GM12878 (cell line): ENCODE measurements around the gene NEURL3. TPM values are rescaled to one million over a fixed set of nuclear protein-coding genes. Genes with fewer than 3 reads are reported as not detected.

Experiments used
- ATAC-seq: fragments of 200-7000 bp; cut with Tn5 transposase; 3 replicates; pipeline ENCODE4 v1.9.1; 2020; ENCODE audit warnings: mild to moderate bottlenecking, moderate library complexity
- BruUV-seq: library from RNA; stranded (reverse); fragments of 400-500 nt; replicated peaks from 2 replicates; lab custom pipeline; 2021; lab: Mats Ljungman, UMichigan
- CTCF ChIA-PET: fragments of 300-600 bp; sonication (Branson Sonifier 250); formaldehyde crosslinking; extraction: SDS; loops from one replicate; lab custom pipeline; 2021; ENCODE audit warnings: inconsistent platforms; lab: Yijun Ruan, JAX
- POLR2A ChIA-PET: fragments of 350-600 bp; formaldehyde crosslinking; extraction: SDS; loops from one replicate; lab custom pipeline; 2021; ENCODE audit warnings: inconsistent platforms; lab: Charles Lee
- RAD21 ChIA-PET: fragments of 300-600 bp; sonication (Branson Sonifier 250); formaldehyde crosslinking; loops from one replicate; lab custom pipeline; 2023; ENCODE audit warnings: antibody characterized with exemption; ENCODE audit not compliant: unreplicated experiment; lab: Charles Lee
- SMC1A ChIA-PET: fragments of 300-600 bp; sonication (Branson Sonifier 250); formaldehyde crosslinking; loops from one replicate; lab custom pipeline; 2023; ENCODE audit not compliant: unreplicated experiment, uncharacterized antibody; lab: Charles Lee
- DNase-seq: peaks from one replicate; pipeline ENCODE4 v3.0.0-alpha.2; 2011; ENCODE audit warnings: low read depth, low spot score
- FAIRE-seq: peaks from 3 replicates; lab custom pipeline; 2011; peaks lifted over from hg19 to GRCh38; lab: Jason Lieb, UNC
- H2AFZ ChIP-seq: 2 replicates; pipeline ENCODE4 v1.6.0; 2011; ENCODE audit warnings: low read depth, low read length, control low read depth; ENCODE audit not compliant: control insufficient read depth
- H3K27ac ChIP-seq: 2 replicates; pipeline ENCODE4 v1.5.1; 2011; ENCODE audit warnings: control low read depth; ENCODE audit not compliant: control insufficient read depth, insufficient read depth
- H3K27me3 ChIP-seq, 2 experiments: replicated peaks in 1 of 2; 2 replicates each; pipeline versions ENCODE4 v1.6.0 to v1.6.1; 2011; ENCODE audit warnings: low read length in 1 of 2; ENCODE audit not compliant: control insufficient read depth in 2 of 2, insufficient read depth in 2 of 2
- H3K36me3 ChIP-seq, 2 experiments: 2 replicates each; pipeline ENCODE4 v1.5.1; 2011; ENCODE audit warnings: low read length in 1 of 2; ENCODE audit not compliant: control insufficient read depth in 2 of 2, insufficient read depth in 2 of 2
- H3K4me1 ChIP-seq: 2 replicates; pipeline ENCODE4 v1.6.1; 2011; ENCODE audit warnings: mild to moderate bottlenecking, low read length, moderate library complexity, mixed read lengths; ENCODE audit not compliant: control insufficient read depth, insufficient read depth
- H3K4me2 ChIP-seq: 2 replicates; pipeline ENCODE4 v1.6.0; 2011; ENCODE audit warnings: control low read depth; ENCODE audit not compliant: control insufficient read depth, insufficient read depth
- H3K4me3 ChIP-seq: fragments of 200-600 bp; sonication (generic); 2 replicates; pipeline ENCODE4 v1.5.1; 2016
- H3K79me2 ChIP-seq: 2 replicates; pipeline ENCODE4 v1.6.0; 2011; ENCODE audit warnings: low read length; ENCODE audit not compliant: control insufficient read depth, insufficient read depth
- H3K9ac ChIP-seq: 2 replicates; pipeline ENCODE4 v1.8.0; 2011; ENCODE audit warnings: low read length, control low read depth, mixed read lengths; ENCODE audit not compliant: control insufficient read depth, insufficient read depth
- H3K9me3 ChIP-seq: replicated peaks from 3 replicates; pipeline ENCODE4 v1.5.1; 2011; ENCODE audit warnings: mild to moderate bottlenecking, low read length; ENCODE audit not compliant: control insufficient read depth, insufficient read depth
- H4K20me1 ChIP-seq: 2 replicates; pipeline ENCODE4 v1.6.0; 2011; ENCODE audit not compliant: control insufficient read depth, insufficient read depth
- ATF2 ChIP-seq: IDR thresholded peaks from 2 replicates; pipeline ENCODE4 v1.6.1; 2012; ENCODE audit warnings: low read length, inconsistent platforms
- ATF3 ChIP-seq: IDR thresholded peaks from 2 replicates; pipeline ENCODE4 v1.6.1; 2011; ENCODE audit warnings: low read depth, mild to moderate bottlenecking, low read length, moderate library complexity, borderline replicate concordance; ENCODE audit errors: extremely low read depth
- CBFB ChIP-seq: IDR thresholded peaks from 2 replicates; pipeline ENCODE4 v1.6.1; 2016; ENCODE audit warnings: antibody characterized with exemption, low read depth
- GABPA ChIP-seq: IDR thresholded peaks from 2 replicates; pipeline ENCODE4 v1.6.1; 2014; ENCODE audit warnings: antibody characterized with exemption, low read depth, mild to moderate bottlenecking, inconsistent platforms
- HDAC2 ChIP-seq: fragments of 200-600 bp; sonication (generic); IDR thresholded peaks from 2 replicates; pipeline ENCODE4 v1.6.1; 2017
- IRF3 ChIP-seq: fragments of 450-650 bp; IDR thresholded peaks from 2 replicates; pipeline ENCODE4 v1.6.1; 2014; ENCODE audit warnings: mild to moderate bottlenecking
- NFIC ChIP-seq: IDR thresholded peaks from 2 replicates; pipeline ENCODE4 v1.6.1; 2012; ENCODE audit warnings: low read depth, mild to moderate bottlenecking, inconsistent platforms, low read length, moderate library complexity
- RB1 ChIP-seq: fragments of 450-650 bp; formaldehyde crosslinking; IDR thresholded peaks from 2 replicates; pipeline ENCODE4 v1.6.1; 2017; ENCODE audit warnings: mild to moderate bottlenecking, borderline replicate concordance
- RUNX3 ChIP-seq: IDR thresholded peaks from 2 replicates; pipeline ENCODE4 v1.6.1; 2012; ENCODE audit warnings: low read length, inconsistent platforms
- SP1 ChIP-seq: IDR thresholded peaks from one replicate; pipeline ENCODE4 v1.6.1; 2011; ENCODE audit warnings: low read depth, low read length
- SREBF2 ChIP-seq: IDR thresholded peaks from 2 replicates; pipeline ENCODE4 v1.6.1; 2012; ENCODE audit warnings: mild to moderate bottlenecking, low read length
- YBX1 ChIP-seq: fragments of 450-650 bp; IDR thresholded peaks from 2 replicates; pipeline ENCODE4 v1.6.1; 2016; ENCODE audit warnings: antibody characterized with exemption
- WGBS: methylation state at CpG from one replicate; pipeline ENCODE4 v1.1.6; 2016; ENCODE audit warnings: low lambda C conversion rate; ENCODE audit not compliant: insufficient replicate concordance, insufficient coverage; ENCODE audit errors: missing lambda C conversion rate; 5-methylcytosine and 5-hydroxymethylcytosine counted together
- in situ Hi-C: fragments of 300-500 bp; cut with MboI; formaldehyde crosslinking; loops from 9 replicates; pipeline ENCODE4 v1.14.3; 2018; ENCODE audit warnings: mixed read lengths
- intact Hi-C: fragments of 100-400 bp; cut with micrococcal nuclease; formaldehyde crosslinking; loops from one replicate; pipeline ENCODE4 v1.14.2; 2022; ENCODE audit not compliant: unreplicated experiment
- polyA plus RNA-seq, 11 experiments: library from polyadenylated mRNA; depleted of rRNA in 4 of 11; unstranded in 6 of 11; stranded (reverse) in 5 of 11; fragments of >200 nt; fragmentation: Nextera tagmentation in 4 of 11; fragmentation: Illumina TruSeq in 1 of 11; extraction: Ambion mirVana in 4 of 11; extraction: Trizol in 1 of 11; gene quantifications; 1 replicate in 1 of 11; 2 replicates in 10 of 11; pipeline versions ENCODE4 v1.2.1 to v1.2.3, GENCODE V29; 2011 to 2016; ENCODE audit warnings: inconsistent platforms in 2 of 11, missing spikeins in 2 of 11, low read depth in 1 of 11
- total RNA-seq, 4 experiments: library from RNA; depleted of rRNA in 3 of 4; stranded (reverse); fragments of >200 nt in 3 of 4; fragmentation: Illumina TruSeq in 1 of 4; extraction: Trizol in 1 of 4; gene quantifications; 2 replicates each; pipeline versions ENCODE4 v1.2.1 to v1.2.3, GENCODE V29; 2013 to 2021
- TF ChIP-seq, protein P1 (sequence below): fragments of 450-650 bp; conservative IDR thresholded peaks from 2 replicates; pipeline ENCODE4 v1.6.1; 2017; ENCODE audit warnings: mild to moderate bottlenecking, moderate library complexity
- TF ChIP-seq, protein P2 (sequence below): fragments of 450-650 bp; IDR thresholded peaks from 2 replicates; pipeline ENCODE4 v1.6.1; 2017; ENCODE audit warnings: antibody characterized with exemption, mild to moderate bottlenecking, moderate library complexity

NEURL3 gene
- total and polyA plus RNA-seq, 10 of the 15 experiments (the other 5 are each of a cell fraction or from before 2014, with no cell fraction given): 0.03 to 6.3 (median 0.47) TPM

DNA sequence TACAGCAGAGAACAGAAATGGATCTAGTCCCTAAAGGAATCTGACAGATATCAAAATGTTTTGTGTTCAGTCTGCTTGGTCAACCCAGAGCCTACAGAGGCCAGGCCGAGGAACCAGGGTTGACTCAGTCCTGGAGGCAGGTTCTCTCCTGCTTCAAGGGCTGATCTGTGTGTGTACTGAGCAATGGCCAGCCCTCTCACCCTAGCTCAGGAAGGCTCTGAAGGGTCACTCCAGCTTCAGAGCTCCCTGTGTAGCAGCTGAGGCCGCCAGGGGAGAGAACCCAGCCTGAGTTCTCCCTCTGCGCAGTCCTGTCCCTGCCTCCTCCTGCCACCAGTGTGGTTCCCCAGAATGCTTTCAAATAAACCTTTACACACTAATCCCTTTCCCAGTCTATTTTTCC is 41.1 kb downstream of the NEURL3 start:
- no peak for FAIRE-seq
- Histone ChIP-seq H3K9ac (no peak overlapping the region), H3K36me3 (no peaks in the 10 kb centered on the region), H3K27ac (no peak overlapping the region), H3K4me3 (no peak overlapping the region), H3K4me1 (no peaks in the 10 kb centered on the region), H3K9me3 (no peaks in the 10 kb centered on the region), H3K4me2 (no peak overlapping the region), H3K27me3 (no peaks in the 10 kb centered on the region), H2AFZ (no peak overlapping the region), H3K79me2 (no peaks in the 10 kb centered on the region), H4K20me1 (no peaks in the 10 kb centered on the region)
- no peak for DNase-seq
- ChIA-PET POLR2A (no interaction called here), SMC1A (no interaction called here), CTCF (interaction anchor here (0.7 to 1.0 kb wide), 3 partner anchors 55 to 69 kb away, joined by 3 to 5 read pairs (median 3); no protein-coding TSS in a partner anchor), RAD21 (interaction anchor here (1.8 kb wide), 1 partner anchor 56 kb away, joined by 5 read pairs; no protein-coding TSS in a partner anchor)
- in situ Hi-C loops (no loop called here), intact Hi-C loops (no loop called here)
- no peak; the same call in 2 of the 3 replicates for ATAC-seq
- no TSS peak for BruUV-seq
- 37% methylated on average over 3 of the region's 3 CpGs for WGBS
- TF ChIP-seq, protein P1, sequence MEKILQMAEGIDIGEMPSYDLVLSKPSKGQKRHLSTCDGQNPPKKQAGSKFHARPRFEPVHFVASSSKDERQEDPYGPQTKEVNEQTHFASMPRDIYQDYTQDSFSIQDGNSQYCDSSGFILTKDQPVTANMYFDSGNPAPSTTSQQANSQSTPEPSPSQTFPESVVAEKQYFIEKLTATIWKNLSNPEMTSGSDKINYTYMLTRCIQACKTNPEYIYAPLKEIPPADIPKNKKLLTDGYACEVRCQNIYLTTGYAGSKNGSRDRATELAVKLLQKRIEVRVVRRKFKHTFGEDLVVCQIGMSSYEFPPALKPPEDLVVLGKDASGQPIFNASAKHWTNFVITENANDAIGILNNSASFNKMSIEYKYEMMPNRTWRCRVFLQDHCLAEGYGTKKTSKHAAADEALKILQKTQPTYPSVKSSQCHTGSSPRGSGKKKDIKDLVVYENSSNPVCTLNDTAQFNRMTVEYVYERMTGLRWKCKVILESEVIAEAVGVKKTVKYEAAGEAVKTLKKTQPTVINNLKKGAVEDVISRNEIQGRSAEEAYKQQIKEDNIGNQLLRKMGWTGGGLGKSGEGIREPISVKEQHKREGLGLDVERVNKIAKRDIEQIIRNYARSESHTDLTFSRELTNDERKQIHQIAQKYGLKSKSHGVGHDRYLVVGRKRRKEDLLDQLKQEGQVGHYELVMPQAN: no peak
- TF ChIP-seq ATF3 (no peak), GABPA (no peak), RUNX3 (no peak), NFIC (no peak), IRF3 (no peak), ATF2 (no peak), RB1 (no peak), CBFB (no peak), YBX1 (no peak), HDAC2 (no peak), SP1 (no peak), SREBF2 (no peak)
- TF ChIP-seq, protein P2, sequence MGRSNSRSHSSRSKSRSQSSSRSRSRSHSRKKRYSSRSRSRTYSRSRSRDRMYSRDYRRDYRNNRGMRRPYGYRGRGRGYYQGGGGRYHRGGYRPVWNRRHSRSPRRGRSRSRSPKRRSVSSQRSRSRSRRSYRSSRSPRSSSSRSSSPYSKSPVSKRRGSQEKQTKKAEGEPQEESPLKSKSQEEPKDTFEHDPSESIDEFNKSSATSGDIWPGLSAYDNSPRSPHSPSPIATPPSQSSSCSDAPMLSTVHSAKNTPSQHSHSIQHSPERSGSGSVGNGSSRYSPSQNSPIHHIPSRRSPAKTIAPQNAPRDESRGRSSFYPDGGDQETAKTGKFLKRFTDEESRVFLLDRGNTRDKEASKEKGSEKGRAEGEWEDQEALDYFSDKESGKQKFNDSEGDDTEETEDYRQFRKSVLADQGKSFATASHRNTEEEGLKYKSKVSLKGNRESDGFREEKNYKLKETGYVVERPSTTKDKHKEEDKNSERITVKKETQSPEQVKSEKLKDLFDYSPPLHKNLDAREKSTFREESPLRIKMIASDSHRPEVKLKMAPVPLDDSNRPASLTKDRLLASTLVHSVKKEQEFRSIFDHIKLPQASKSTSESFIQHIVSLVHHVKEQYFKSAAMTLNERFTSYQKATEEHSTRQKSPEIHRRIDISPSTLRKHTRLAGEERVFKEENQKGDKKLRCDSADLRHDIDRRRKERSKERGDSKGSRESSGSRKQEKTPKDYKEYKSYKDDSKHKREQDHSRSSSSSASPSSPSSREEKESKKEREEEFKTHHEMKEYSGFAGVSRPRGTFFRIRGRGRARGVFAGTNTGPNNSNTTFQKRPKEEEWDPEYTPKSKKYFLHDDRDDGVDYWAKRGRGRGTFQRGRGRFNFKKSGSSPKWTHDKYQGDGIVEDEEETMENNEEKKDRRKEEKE: no peak
